Liver (tissue), 9 donors: ENCODE data around the gene PTPRC. TPM values are rescaled to one million over a fixed set of nuclear protein-coding genes. Genes with fewer than 3 reads are reported as not detected.

ENCODE experiments used
- DNase-seq: peaks from one replicate; pipeline ENCODE4 v3.0.0-alpha.2; 2017; ENCODE audit warnings: low spot score
- H3K27ac ChIP-seq, 2 donors: one replicate each; pipeline ENCODE4 v1.7.0; 2013; ENCODE audit warnings: inconsistent platforms in 2 of 2, low read length in 2 of 2, control low read depth in 1 of 2, low read depth in 1 of 2, mild to moderate bottlenecking in 1 of 2
- H3K27me3 ChIP-seq, 4 donors: one replicate each; pipeline versions ENCODE4 v1.6.1 to v1.7.0; 2013; ENCODE audit warnings: low read length in 3 of 4, inconsistent platforms in 1 of 4, mild to moderate bottlenecking in 1 of 4, moderate library complexity in 1 of 4; ENCODE audit not compliant: control insufficient read depth in 4 of 4, insufficient read depth in 4 of 4
- H3K36me3 ChIP-seq, 4 donors: one replicate each; pipeline versions ENCODE4 v1.6.1 to v1.7.0; 2013; ENCODE audit warnings: low read length in 3 of 4, mild to moderate bottlenecking in 3 of 4, low read depth in 1 of 4, moderate library complexity in 1 of 4; ENCODE audit not compliant: control insufficient read depth in 4 of 4, insufficient read depth in 3 of 4
- H3K4me1 ChIP-seq, 4 donors: one replicate each; pipeline versions ENCODE4 v1.6.1 to v1.7.0; 2013; ENCODE audit warnings: low read length in 3 of 4, mild to moderate bottlenecking in 3 of 4, moderate library complexity in 1 of 4; ENCODE audit not compliant: control insufficient read depth in 4 of 4, insufficient read depth in 4 of 4
- H3K4me3 ChIP-seq, 3 donors: one replicate each; pipeline versions ENCODE4 v1.6.1 to v1.7.0; 2013; ENCODE audit warnings: low read length in 3 of 3, control low read depth in 1 of 3, low read depth in 1 of 3, mild to moderate bottlenecking in 1 of 3
- H3K9ac ChIP-seq, 2 donors: one replicate each; pipeline ENCODE4 v1.7.0; 2013; ENCODE audit warnings: low read length in 2 of 2, mild to moderate bottlenecking in 2 of 2, moderate library complexity in 2 of 2, control low read depth in 1 of 2, low read depth in 1 of 2
- H3K9me3 ChIP-seq, 4 donors: one replicate each; pipeline versions ENCODE4 v1.6.1 to v1.7.0; 2013; ENCODE audit warnings: low read length in 3 of 4; ENCODE audit not compliant: control insufficient read depth in 4 of 4
- EGR1 ChIP-seq, 2 donors: IDR thresholded peaks; 2 replicates each; pipeline ENCODE4 v1.6.1; 2016 to 2018; ENCODE audit warnings: antibody characterized with exemption in 2 of 2, low read depth in 2 of 2
- FOXA1 ChIP-seq: IDR thresholded peaks from 2 replicates; pipeline ENCODE4 v1.6.1; 2016; ENCODE audit warnings: antibody characterized with exemption
- FOXA2 ChIP-seq: IDR thresholded peaks from 2 replicates; pipeline ENCODE4 v1.6.1; 2016; ENCODE audit warnings: antibody characterized with exemption
- GABPA ChIP-seq, 2 donors: IDR thresholded peaks in 1 of 2; conservative IDR thresholded peaks in 1 of 2; 2 replicates each; pipeline ENCODE4 v1.6.1; 2016; ENCODE audit warnings: antibody characterized with exemption in 2 of 2, mild to moderate bottlenecking in 1 of 2, moderate library complexity in 1 of 2
- JUND ChIP-seq, 2 donors: IDR thresholded peaks; 2 replicates each; pipeline ENCODE4 v1.6.1; 2016; ENCODE audit warnings: antibody characterized with exemption in 2 of 2
- NR2F2 ChIP-seq: IDR thresholded peaks from 2 replicates; pipeline ENCODE4 v1.6.1; 2016; ENCODE audit warnings: antibody characterized with exemption
- RAD21 ChIP-seq, 2 donors: IDR thresholded peaks; 2 replicates each; pipeline ENCODE4 v1.6.1; 2016; ENCODE audit warnings: antibody characterized with exemption in 2 of 2, mild to moderate bottlenecking in 2 of 2
- REST ChIP-seq: IDR thresholded peaks from 2 replicates; pipeline ENCODE4 v1.6.1; 2016; ENCODE audit warnings: antibody characterized with exemption, mild to moderate bottlenecking
- RXRA ChIP-seq, 2 donors: IDR thresholded peaks; 2 replicates each; pipeline ENCODE4 v1.6.1; 2017 to 2018; ENCODE audit warnings: antibody characterized with exemption in 2 of 2, mild to moderate bottlenecking in 1 of 2
- SP1 ChIP-seq: IDR thresholded peaks from 2 replicates; pipeline ENCODE4 v1.6.1; 2018; ENCODE audit warnings: antibody characterized with exemption, mild to moderate bottlenecking
- TAF1 ChIP-seq: conservative IDR thresholded peaks from 2 replicates; pipeline ENCODE4 v1.6.1; 2016; ENCODE audit warnings: antibody characterized with exemption, mild to moderate bottlenecking
- ZBTB33 ChIP-seq: IDR thresholded peaks from 2 replicates; pipeline ENCODE4 v1.6.1; 2016; ENCODE audit warnings: antibody characterized with exemption
- WGBS: extraction: QIAGEN DNeasy Blood & Tissue Kit; methylation state at CpG from one replicate; pipeline ENCODE4 v1.1.7; 2013; 5-methylcytosine and 5-hydroxymethylcytosine counted together
- polyA plus RNA-seq, 2 donors: library from polyadenylated mRNA; stranded (reverse) in 1 of 2; unstranded in 1 of 2; fragments of 200-250 nt in 1 of 2; fragments of >200 nt in 1 of 2; fragmentation: Nextera tagmentation in 1 of 2; extraction: Ambion mirVana in 1 of 2; gene quantifications; one replicate each; pipeline versions ENCODE4 v1.2.1 to v1.2.3, GENCODE V29; 2013 to 2015
- total RNA-seq, 2 donors: library from RNA; depleted of rRNA; stranded (reverse); fragments of >200 nt; gene quantifications; one replicate each; pipeline ENCODE4 v1.2.3, GENCODE V29; 2014
- donor health status: healthy.
- donor health status: healthy.
- donor health status: healthy.
- donor health status: healthy.
- donor health status: healthy.

Gene PTPRC
- total and polyA plus RNA-seq, 4 donors = 5.8 to 34.1 (median 16.2) TPM

DNA sequence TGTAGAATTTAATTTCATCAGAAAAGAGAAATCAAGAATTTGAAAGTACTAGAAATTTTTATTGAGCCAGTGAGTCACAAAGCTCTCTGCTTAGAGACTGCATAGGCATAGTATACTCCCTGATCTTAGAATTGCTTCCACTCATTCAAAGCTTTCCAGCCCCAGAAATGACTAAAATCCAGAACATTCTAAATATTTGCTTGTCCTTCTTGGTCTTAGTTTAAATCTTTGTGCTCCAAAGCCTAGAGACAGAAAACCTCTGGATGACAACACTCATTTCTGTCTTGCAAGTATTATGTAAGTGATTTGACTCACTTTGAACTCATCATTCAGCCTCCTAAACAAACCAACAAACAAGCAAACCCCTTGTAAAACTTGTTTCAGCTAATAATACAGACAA, 74.2 kb downstream of the PTPRC start:
- Histone ChIP-seq H3K27ac (no peak overlapping the region), H3K36me3 (peaks cover 0 to 7% (median 0%) of the 10 kb centered on the region in 4 donors), H3K9me3 (peaks cover 0 to 2% (median 0%) of the 10 kb centered on the region in 4 donors), H3K4me3 (no peak overlapping the region), H3K4me1 (no peaks in the 10 kb centered on the region), H3K9ac (no peak overlapping the region), H3K27me3 (no peaks in the 10 kb centered on the region)
- DNase-seq = no peak
- TF ChIP-seq FOXA1 (no peak), TAF1 (no peak), GABPA (IDR thresholded peaks at IDR 0.05 in 1 of 2, conservative IDR thresholded peaks at IDR 0.05 in 1 of 2) (no peak), SP1 (no peak), ZBTB33 (no peak), RXRA (IDR thresholded peaks at IDR 0.05) (no peak), EGR1 (IDR thresholded peaks at IDR 0.05; ENCODE audit: low read depth in 2 of 2) (no peak), FOXA2 (no peak), NR2F2 (no peak), REST (no peak), RAD21 (IDR thresholded peaks at IDR 0.05) (no peak)

GRCh38 chr1:198714271-198714670, 75.4 kb downstream of the PTPRC start:
- Histone ChIP-seq H3K4me1 (no peaks in the 10 kb centered on the region), H3K9ac (no peak overlapping the region), H3K36me3 (peaks cover 0 to 7% (median 0%) of the 10 kb centered on the region in 4 donors), H3K4me3 (no peak overlapping the region), H3K9me3 (no peaks in the 10 kb centered on the region), H3K27me3 (no peaks in the 10 kb centered on the region), H3K27ac (no peak overlapping the region)
- WGBS = 65% methylated on average over 5 of the region's 5 CpGs
- TF ChIP-seq GABPA (IDR thresholded peaks at IDR 0.05 in 1 of 2, conservative IDR thresholded peaks at IDR 0.05 in 1 of 2) (no peak), RAD21 (IDR thresholded peaks at IDR 0.05) (no peak), RXRA (IDR thresholded peaks at IDR 0.05) (no peak), JUND (IDR thresholded peaks at IDR 0.05) (no peak)
- DNase-seq = no peak

DNA sequence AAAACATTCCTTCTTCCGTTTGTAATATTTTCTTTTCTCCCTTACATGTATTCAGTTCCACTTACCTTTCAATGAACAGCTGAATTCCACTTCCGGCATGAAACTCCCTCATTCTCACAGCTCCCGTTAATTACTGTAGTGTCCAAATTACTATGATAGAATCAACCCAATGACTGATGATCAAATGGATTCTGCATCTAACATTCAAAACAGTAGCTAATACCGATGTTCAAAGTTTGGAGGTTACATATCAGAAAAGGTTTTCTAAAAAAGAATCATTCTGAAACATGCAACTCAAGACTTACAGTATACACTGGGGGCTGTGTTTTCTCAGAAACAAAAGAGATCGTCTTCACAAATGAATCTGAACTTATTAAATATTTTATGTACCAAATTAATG, 77.2 kb downstream of the PTPRC start:
- Histone ChIP-seq H3K36me3 (peaks cover 0 to 7% (median 0%) of the 10 kb centered on the region in 4 donors), H3K4me1 (no peaks in the 10 kb centered on the region), H3K27ac (no peak overlapping the region), H3K9ac (no peak overlapping the region), H3K9me3 (no peaks in the 10 kb centered on the region), H3K27me3 (no peaks in the 10 kb centered on the region), H3K4me3 (no peak overlapping the region)
- WGBS = 84% methylated on average over 5 of the region's 5 CpGs
- DNase-seq = no peak
- TF ChIP-seq GABPA (IDR thresholded peaks at IDR 0.05 in 1 of 2, conservative IDR thresholded peaks at IDR 0.05 in 1 of 2) (no peak), RXRA (IDR thresholded peaks at IDR 0.05) (no peak), REST (no peak)
